KBM-7 (cell line): Measurements from ENCODE around the gene SCAPER.
A peak's percentile ranks its signal among the peaks of the same experiment; 100 is the strongest.
"Not testable (repeated sequence)": the region's sequence is repeated elsewhere in the genome, so short reads cannot be mapped to it uniquely, and the experiment has no call there.

Experiments
- DNase-seq: peaks from one replicate; pipeline ENCODE4 v3.0.0-alpha.2; 2015
- in situ Hi-C: fragments of 300-500 bp; cut with MboI; formaldehyde crosslinking; loops from 2 replicates; pipeline ENCODE4 v1.14.3; 2020; ENCODE audit warnings: low sequenced_read_pairs, low pct_unique_long_range_greater_than_20kb, mixed read lengths

Gene SCAPER

GRCh38 chr15:76928201-76928600 lies 23.1 kb upstream of the SCAPER start:
- in situ Hi-C loops = no loop called here
- no peak for DNase-seq

GRCh38 chr15:76916369-76916768 lies 11.2 kb upstream of the SCAPER start:
- in situ Hi-C loops = no loop called here

GRCh38 chr15:76913737-76914136 lies 8.6 kb upstream of the SCAPER start:
- DNase-seq = no peak
- in situ Hi-C loops = no loop called here

More at GRCh38 chr15:76916369-76916768, 11.2 kb upstream of the SCAPER start:
- DNase-seq = no peak

- DNase-seq = no peak
- in situ Hi-C loops = no loop called here
Observed at GRCh38 chr15:76912430-76912829, 7.3 kb upstream of the SCAPER start.

- DNase-seq = no peak
- in situ Hi-C loops = no loop called here
Observed at GRCh38 chr15:76905855-76906254, 715 bp upstream of the SCAPER start.

- in situ Hi-C loops = no loop called here
- DNase-seq = peak; percentile 61
Observed at GRCh38 chr15:76904461-76905012, 603 bp downstream of the SCAPER start.

- in situ Hi-C loops = no loop called here
- peak; percentile 72 for DNase-seq
Observed at GRCh38 chr15:76903251-76903681, 1.9 kb downstream of the SCAPER start.

- DNase-seq = no peak
- in situ Hi-C loops = no loop called here
Observed at GRCh38 chr15:76901965-76902364, 3.2 kb downstream of the SCAPER start.

GRCh38 chr15:76899931-76900310 lies 5.2 kb downstream of the SCAPER start:
- DNase-seq, in situ Hi-C loops: not testable (repeated sequence)

GRCh38 chr15:76899176-76899930 lies 5.8 kb downstream of the SCAPER start:
- DNase-seq, in situ Hi-C loops: not testable (repeated sequence)

- in situ Hi-C loops = no loop called here
- no peak for DNase-seq
Observed at GRCh38 chr15:76898102-76898501, 7.0 kb downstream of the SCAPER start.

GRCh38 chr15:76894174-76894573 lies 11.0 kb downstream of the SCAPER start:
- in situ Hi-C loops = no loop called here
- no peak for DNase-seq

GRCh38 chr15:76892836-76893235 lies 12.3 kb downstream of the SCAPER start:
- DNase-seq, in situ Hi-C loops: not testable (repeated sequence)

GRCh38 chr15:76887280-76888141 lies 17.6 kb downstream of the SCAPER start:
- in situ Hi-C loops, DNase-seq: not testable (repeated sequence)

GRCh38 chr15:76885212-76885611 lies 19.9 kb downstream of the SCAPER start:
- in situ Hi-C loops = no loop called here
- DNase-seq = no peak

- no peak for DNase-seq
- in situ Hi-C loops = no loop called here
Observed at GRCh38 chr15:76875911-76876310, 29.2 kb downstream of the SCAPER start.

GRCh38 chr15:76873066-76873465 lies 32.1 kb downstream of the SCAPER start:
- DNase-seq, in situ Hi-C loops: not testable (repeated sequence)

GRCh38 chr15:76871930-76872329 lies 33.2 kb downstream of the SCAPER start:
- in situ Hi-C loops = no loop called here
- peak; percentile 55 for DNase-seq

- in situ Hi-C loops = no loop called here
- no peak for DNase-seq
Observed at GRCh38 chr15:76868740-76869139, 36.4 kb downstream of the SCAPER start.
